Liver (tissue), 9 donors: ENCODE data around the gene CC2D2A. TPM values are rescaled to one million over a fixed set of nuclear protein-coding genes. Genes with fewer than 3 reads are reported as not detected.

Source experiments
- DNase-seq: peaks from one replicate; pipeline ENCODE4 v3.0.0-alpha.2; 2017; ENCODE audit warnings: low spot score
- H3K27ac ChIP-seq, 2 donors: one replicate each; pipeline ENCODE4 v1.7.0; 2013; ENCODE audit warnings: inconsistent platforms in 2 of 2, low read length in 2 of 2, control low read depth in 1 of 2, low read depth in 1 of 2, mild to moderate bottlenecking in 1 of 2
- H3K27me3 ChIP-seq, 4 donors: one replicate each; pipeline versions ENCODE4 v1.6.1 to v1.7.0; 2013; ENCODE audit warnings: low read length in 3 of 4, inconsistent platforms in 1 of 4, mild to moderate bottlenecking in 1 of 4, moderate library complexity in 1 of 4; ENCODE audit not compliant: control insufficient read depth in 4 of 4, insufficient read depth in 4 of 4
- H3K36me3 ChIP-seq, 4 donors: one replicate each; pipeline versions ENCODE4 v1.6.1 to v1.7.0; 2013; ENCODE audit warnings: low read length in 3 of 4, mild to moderate bottlenecking in 3 of 4, low read depth in 1 of 4, moderate library complexity in 1 of 4; ENCODE audit not compliant: control insufficient read depth in 4 of 4, insufficient read depth in 3 of 4
- H3K4me1 ChIP-seq, 4 donors: one replicate each; pipeline versions ENCODE4 v1.6.1 to v1.7.0; 2013; ENCODE audit warnings: low read length in 3 of 4, mild to moderate bottlenecking in 3 of 4, moderate library complexity in 1 of 4; ENCODE audit not compliant: control insufficient read depth in 4 of 4, insufficient read depth in 4 of 4
- H3K4me3 ChIP-seq, 3 donors: one replicate each; pipeline versions ENCODE4 v1.6.1 to v1.7.0; 2013; ENCODE audit warnings: low read length in 3 of 3, control low read depth in 1 of 3, low read depth in 1 of 3, mild to moderate bottlenecking in 1 of 3
- H3K9ac ChIP-seq, 2 donors: one replicate each; pipeline ENCODE4 v1.7.0; 2013; ENCODE audit warnings: low read length in 2 of 2, mild to moderate bottlenecking in 2 of 2, moderate library complexity in 2 of 2, control low read depth in 1 of 2, low read depth in 1 of 2
- H3K9me3 ChIP-seq, 4 donors: one replicate each; pipeline versions ENCODE4 v1.6.1 to v1.7.0; 2013; ENCODE audit warnings: low read length in 3 of 4; ENCODE audit not compliant: control insufficient read depth in 4 of 4
- EGR1 ChIP-seq, 2 donors: IDR thresholded peaks; 2 replicates each; pipeline ENCODE4 v1.6.1; 2016 to 2018; ENCODE audit warnings: antibody characterized with exemption in 2 of 2, low read depth in 2 of 2
- FOXA1 ChIP-seq: IDR thresholded peaks from 2 replicates; pipeline ENCODE4 v1.6.1; 2016; ENCODE audit warnings: antibody characterized with exemption
- FOXA2 ChIP-seq: IDR thresholded peaks from 2 replicates; pipeline ENCODE4 v1.6.1; 2016; ENCODE audit warnings: antibody characterized with exemption
- GABPA ChIP-seq, 2 donors: IDR thresholded peaks in 1 of 2; conservative IDR thresholded peaks in 1 of 2; 2 replicates each; pipeline ENCODE4 v1.6.1; 2016; ENCODE audit warnings: antibody characterized with exemption in 2 of 2, mild to moderate bottlenecking in 1 of 2, moderate library complexity in 1 of 2
- HNF4A ChIP-seq, 2 donors: conservative IDR thresholded peaks; 2 replicates each; pipeline ENCODE4 v1.6.1; 2016; ENCODE audit warnings: antibody characterized with exemption in 2 of 2, mild to moderate bottlenecking in 2 of 2
- HNF4G ChIP-seq: IDR thresholded peaks from 2 replicates; pipeline ENCODE4 v1.6.1; 2016; ENCODE audit warnings: antibody characterized with exemption
- JUND ChIP-seq, 2 donors: IDR thresholded peaks; 2 replicates each; pipeline ENCODE4 v1.6.1; 2016; ENCODE audit warnings: antibody characterized with exemption in 2 of 2
- RAD21 ChIP-seq, 2 donors: IDR thresholded peaks; 2 replicates each; pipeline ENCODE4 v1.6.1; 2016; ENCODE audit warnings: antibody characterized with exemption in 2 of 2, mild to moderate bottlenecking in 2 of 2
- RXRA ChIP-seq, 2 donors: IDR thresholded peaks; 2 replicates each; pipeline ENCODE4 v1.6.1; 2017 to 2018; ENCODE audit warnings: antibody characterized with exemption in 2 of 2, mild to moderate bottlenecking in 1 of 2
- SP1 ChIP-seq: IDR thresholded peaks from 2 replicates; pipeline ENCODE4 v1.6.1; 2018; ENCODE audit warnings: antibody characterized with exemption, mild to moderate bottlenecking
- TAF1 ChIP-seq: conservative IDR thresholded peaks from 2 replicates; pipeline ENCODE4 v1.6.1; 2016; ENCODE audit warnings: antibody characterized with exemption, mild to moderate bottlenecking
- YY1 ChIP-seq: IDR thresholded peaks from 2 replicates; pipeline ENCODE4 v1.6.1; 2016; ENCODE audit warnings: antibody characterized with exemption, mild to moderate bottlenecking
- WGBS: extraction: QIAGEN DNeasy Blood & Tissue Kit; methylation state at CpG from one replicate; pipeline ENCODE4 v1.1.7; 2013; 5-methylcytosine and 5-hydroxymethylcytosine counted together
- polyA plus RNA-seq, 2 donors: library from polyadenylated mRNA; stranded (reverse) in 1 of 2; unstranded in 1 of 2; fragments of 200-250 nt in 1 of 2; fragments of >200 nt in 1 of 2; fragmentation: Nextera tagmentation in 1 of 2; extraction: Ambion mirVana in 1 of 2; gene quantifications; one replicate each; pipeline versions ENCODE4 v1.2.1 to v1.2.3, GENCODE V29; 2013 to 2015
- total RNA-seq, 2 donors: library from RNA; depleted of rRNA; stranded (reverse); fragments of >200 nt; gene quantifications; one replicate each; pipeline ENCODE4 v1.2.3, GENCODE V29; 2014
- TF ChIP-seq, protein P1 (sequence below): IDR thresholded peaks from 2 replicates; pipeline ENCODE4 v1.6.1; 2016; ENCODE audit warnings: antibody characterized with exemption
- TF ChIP-seq, protein P2 (sequence below): IDR thresholded peaks from 2 replicates; pipeline ENCODE4 v1.6.1; 2016; ENCODE audit warnings: antibody characterized with exemption
- TF ChIP-seq, protein P3 (sequence below): IDR thresholded peaks from 2 replicates; pipeline ENCODE4 v1.6.1; 2016; ENCODE audit warnings: antibody characterized with exemption
- TF ChIP-seq, protein P4 (sequence below): IDR thresholded peaks from 2 replicates; pipeline ENCODE4 v1.6.1; 2016; ENCODE audit warnings: antibody characterized with exemption, mild to moderate bottlenecking
- TF ChIP-seq, protein P5 (sequence below): fragments of 150-350 bp; IDR thresholded peaks from 2 replicates; pipeline ENCODE4 v1.5.1; 2017; ENCODE audit warnings: improper control_type of control experiment, low read depth, low read length; ENCODE audit not compliant: missing input control
- donor health status: healthy.
- donor health status: healthy.
- donor health status: healthy.
- donor health status: healthy.
- donor health status: healthy.

Gene CC2D2A
- total and polyA plus RNA-seq, 4 donors: 2.3 to 3.8 (median 2.9) TPM

DNA sequence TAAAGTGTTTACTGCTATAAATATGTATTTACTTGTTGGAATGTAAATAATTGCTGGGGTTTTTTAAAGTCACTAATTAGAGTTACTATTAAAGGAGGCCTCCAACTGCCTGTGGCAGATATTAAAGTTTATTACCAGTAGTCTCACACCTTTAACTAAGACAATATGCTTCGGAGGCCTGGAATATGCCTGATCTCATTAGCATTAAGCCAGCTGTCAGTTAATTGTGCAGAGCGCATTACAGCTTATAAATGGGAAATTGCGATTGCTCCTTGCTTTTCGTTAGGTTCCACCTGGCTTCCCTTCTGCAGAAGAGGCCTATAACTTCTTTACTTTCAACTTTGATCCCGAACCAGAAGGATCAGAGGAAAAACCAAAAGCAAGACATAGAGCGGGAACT lies 41.3 kb downstream of the CC2D2A start (continued):
- TF ChIP-seq, protein P1, sequence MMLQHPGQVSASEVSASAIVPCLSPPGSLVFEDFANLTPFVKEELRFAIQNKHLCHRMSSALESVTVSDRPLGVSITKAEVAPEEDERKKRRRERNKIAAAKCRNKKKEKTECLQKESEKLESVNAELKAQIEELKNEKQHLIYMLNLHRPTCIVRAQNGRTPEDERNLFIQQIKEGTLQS: no peak

DNA sequence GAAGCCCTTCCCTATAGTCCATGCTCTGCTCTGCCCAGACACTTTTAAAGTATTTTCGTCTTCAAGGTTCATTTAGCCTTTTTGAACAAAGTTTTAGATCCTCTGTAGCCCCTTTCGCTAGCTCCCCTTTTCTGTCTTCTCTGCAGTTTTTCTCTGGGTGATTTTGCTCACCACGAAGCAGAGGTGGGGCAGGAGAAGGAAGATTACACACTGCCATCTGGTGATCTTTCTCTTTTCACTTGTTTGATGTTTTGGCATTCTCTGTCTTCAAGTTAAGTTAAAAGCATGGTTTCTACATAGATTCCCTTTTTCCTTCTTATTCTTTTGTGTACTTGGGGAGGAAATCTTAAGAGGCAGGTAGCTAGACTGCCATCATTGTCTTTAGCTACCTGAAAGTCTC lies 43.9 kb downstream of the CC2D2A start:
- no peaks in the 10 kb centered on the region for H3K4me1 ChIP-seq
- H3K36me3 ChIP-seq: peaks cover 0 to 6% (median 0%) of the 10 kb centered on the region in 4 donors
- no peak overlapping the region for H3K27ac ChIP-seq
- H3K9ac ChIP-seq: no peak overlapping the region
- DNase-seq: no peak
- no peaks in the 10 kb centered on the region for H3K27me3 ChIP-seq
- H3K4me3 ChIP-seq: no peak overlapping the region
- 90% methylated on average over 3 of the region's 3 CpGs for WGBS
- H3K9me3 ChIP-seq: no peaks in the 10 kb centered on the region
- TF ChIP-seq HNF4A (conservative IDR thresholded peaks at IDR 0.05) (no peak), SP1 (no peak), TAF1 (no peak), HNF4G (no peak), GABPA (IDR thresholded peaks at IDR 0.05 in 1 of 2, conservative IDR thresholded peaks at IDR 0.05 in 1 of 2) (no peak), EGR1 (IDR thresholded peaks at IDR 0.05; ENCODE audit: low read depth in 2 of 2) (no peak), RXRA (IDR thresholded peaks at IDR 0.05) (no peak), FOXA2 (no peak), JUND (IDR thresholded peaks at IDR 0.05) (no peak)
- TF ChIP-seq, protein P2, sequence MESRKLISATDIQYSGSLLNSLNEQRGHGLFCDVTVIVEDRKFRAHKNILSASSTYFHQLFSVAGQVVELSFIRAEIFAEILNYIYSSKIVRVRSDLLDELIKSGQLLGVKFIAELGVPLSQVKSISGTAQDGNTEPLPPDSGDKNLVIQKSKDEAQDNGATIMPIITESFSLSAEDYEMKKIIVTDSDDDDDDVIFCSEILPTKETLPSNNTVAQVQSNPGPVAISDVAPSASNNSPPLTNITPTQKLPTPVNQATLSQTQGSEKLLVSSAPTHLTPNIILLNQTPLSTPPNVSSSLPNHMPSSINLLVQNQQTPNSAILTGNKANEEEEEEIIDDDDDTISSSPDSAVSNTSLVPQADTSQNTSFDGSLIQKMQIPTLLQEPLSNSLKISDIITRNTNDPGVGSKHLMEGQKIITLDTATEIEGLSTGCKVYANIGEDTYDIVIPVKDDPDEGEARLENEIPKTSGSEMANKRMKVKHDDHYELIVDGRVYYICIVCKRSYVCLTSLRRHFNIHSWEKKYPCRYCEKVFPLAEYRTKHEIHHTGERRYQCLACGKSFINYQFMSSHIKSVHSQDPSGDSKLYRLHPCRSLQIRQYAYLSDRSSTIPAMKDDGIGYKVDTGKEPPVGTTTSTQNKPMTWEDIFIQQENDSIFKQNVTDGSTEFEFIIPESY: no peak
- TF ChIP-seq, protein P3, sequence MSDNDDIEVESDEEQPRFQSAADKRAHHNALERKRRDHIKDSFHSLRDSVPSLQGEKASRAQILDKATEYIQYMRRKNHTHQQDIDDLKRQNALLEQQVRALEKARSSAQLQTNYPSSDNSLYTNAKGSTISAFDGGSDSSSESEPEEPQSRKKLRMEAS: no peak
- TF ChIP-seq, protein P4, sequence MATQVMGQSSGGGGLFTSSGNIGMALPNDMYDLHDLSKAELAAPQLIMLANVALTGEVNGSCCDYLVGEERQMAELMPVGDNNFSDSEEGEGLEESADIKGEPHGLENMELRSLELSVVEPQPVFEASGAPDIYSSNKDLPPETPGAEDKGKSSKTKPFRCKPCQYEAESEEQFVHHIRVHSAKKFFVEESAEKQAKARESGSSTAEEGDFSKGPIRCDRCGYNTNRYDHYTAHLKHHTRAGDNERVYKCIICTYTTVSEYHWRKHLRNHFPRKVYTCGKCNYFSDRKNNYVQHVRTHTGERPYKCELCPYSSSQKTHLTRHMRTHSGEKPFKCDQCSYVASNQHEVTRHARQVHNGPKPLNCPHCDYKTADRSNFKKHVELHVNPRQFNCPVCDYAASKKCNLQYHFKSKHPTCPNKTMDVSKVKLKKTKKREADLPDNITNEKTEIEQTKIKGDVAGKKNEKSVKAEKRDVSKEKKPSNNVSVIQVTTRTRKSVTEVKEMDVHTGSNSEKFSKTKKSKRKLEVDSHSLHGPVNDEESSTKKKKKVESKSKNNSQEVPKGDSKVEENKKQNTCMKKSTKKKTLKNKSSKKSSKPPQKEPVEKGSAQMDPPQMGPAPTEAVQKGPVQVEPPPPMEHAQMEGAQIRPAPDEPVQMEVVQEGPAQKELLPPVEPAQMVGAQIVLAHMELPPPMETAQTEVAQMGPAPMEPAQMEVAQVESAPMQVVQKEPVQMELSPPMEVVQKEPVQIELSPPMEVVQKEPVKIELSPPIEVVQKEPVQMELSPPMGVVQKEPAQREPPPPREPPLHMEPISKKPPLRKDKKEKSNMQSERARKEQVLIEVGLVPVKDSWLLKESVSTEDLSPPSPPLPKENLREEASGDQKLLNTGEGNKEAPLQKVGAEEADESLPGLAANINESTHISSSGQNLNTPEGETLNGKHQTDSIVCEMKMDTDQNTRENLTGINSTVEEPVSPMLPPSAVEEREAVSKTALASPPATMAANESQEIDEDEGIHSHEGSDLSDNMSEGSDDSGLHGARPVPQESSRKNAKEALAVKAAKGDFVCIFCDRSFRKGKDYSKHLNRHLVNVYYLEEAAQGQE: no peak

DNA sequence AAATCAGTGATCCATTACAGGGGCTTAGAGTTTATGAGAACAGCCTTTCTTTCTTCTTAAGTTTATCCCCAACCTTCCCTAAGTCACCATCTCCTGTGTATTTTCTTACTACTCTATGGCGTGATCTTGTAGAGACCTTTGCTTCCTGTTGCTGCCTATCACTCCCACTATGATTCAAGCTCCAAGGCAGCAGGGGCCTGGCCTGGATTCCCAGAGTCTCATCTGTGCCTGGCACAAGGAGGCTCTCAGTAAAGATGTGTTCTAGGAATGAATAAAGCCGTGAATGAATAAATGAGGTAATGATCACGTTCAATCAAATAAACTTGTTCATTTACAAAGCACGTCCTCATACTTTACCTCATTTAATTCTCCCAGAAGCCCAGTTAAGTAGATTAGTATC lies 45.4 kb downstream of the CC2D2A start:
- no peak for DNase-seq
- Histone ChIP-seq H3K9me3 (no peaks in the 10 kb centered on the region), H3K4me3 (no peak overlapping the region), H3K9ac (no peak overlapping the region), H3K27ac (no peak overlapping the region), H3K27me3 (no peaks in the 10 kb centered on the region), H3K36me3 (peaks cover 0 to 6% (median 0%) of the 10 kb centered on the region in 4 donors), H3K4me1 (no peaks in the 10 kb centered on the region)
- 94% methylated on average over 4 of the region's 4 CpGs for WGBS
- no peak for TF ChIP-seq RAD21 (IDR thresholded peaks at IDR 0.05)
- TF ChIP-seq TAF1: no peak
- no peak for TF ChIP-seq FOXA1
- TF ChIP-seq, protein P1: no peak
- TF ChIP-seq, protein P5, sequence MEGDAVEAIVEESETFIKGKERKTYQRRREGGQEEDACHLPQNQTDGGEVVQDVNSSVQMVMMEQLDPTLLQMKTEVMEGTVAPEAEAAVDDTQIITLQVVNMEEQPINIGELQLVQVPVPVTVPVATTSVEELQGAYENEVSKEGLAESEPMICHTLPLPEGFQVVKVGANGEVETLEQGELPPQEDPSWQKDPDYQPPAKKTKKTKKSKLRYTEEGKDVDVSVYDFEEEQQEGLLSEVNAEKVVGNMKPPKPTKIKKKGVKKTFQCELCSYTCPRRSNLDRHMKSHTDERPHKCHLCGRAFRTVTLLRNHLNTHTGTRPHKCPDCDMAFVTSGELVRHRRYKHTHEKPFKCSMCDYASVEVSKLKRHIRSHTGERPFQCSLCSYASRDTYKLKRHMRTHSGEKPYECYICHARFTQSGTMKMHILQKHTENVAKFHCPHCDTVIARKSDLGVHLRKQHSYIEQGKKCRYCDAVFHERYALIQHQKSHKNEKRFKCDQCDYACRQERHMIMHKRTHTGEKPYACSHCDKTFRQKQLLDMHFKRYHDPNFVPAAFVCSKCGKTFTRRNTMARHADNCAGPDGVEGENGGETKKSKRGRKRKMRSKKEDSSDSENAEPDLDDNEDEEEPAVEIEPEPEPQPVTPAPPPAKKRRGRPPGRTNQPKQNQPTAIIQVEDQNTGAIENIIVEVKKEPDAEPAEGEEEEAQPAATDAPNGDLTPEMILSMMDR: no peak
- TF ChIP-seq YY1: no peak
- TF ChIP-seq, protein P2: no peak
- no peak for TF ChIP-seq HNF4A (conservative IDR thresholded peaks at IDR 0.05)
- TF ChIP-seq, protein P4: no peak
